HepG2 (cell line): ENCODE data around the gene LSM2. TPM values are rescaled to one million over a fixed set of nuclear protein-coding genes. Genes with fewer than 3 reads are reported as not detected.

ENCODE experiments used
- ATF7-NPFF ChIP-seq: sonication (generic); formaldehyde crosslinking; IDR thresholded peaks from 2 replicates; pipeline ENCODE4 v1.8.1; 2023; ENCODE audit warnings: mild to moderate bottlenecking, low read depth, missing genetic modification reagents, moderate library complexity
- GATA4 ChIP-seq: sonication (generic); IDR thresholded peaks from 2 replicates; pipeline ENCODE4 v1.6.1; 2016; ENCODE audit warnings: antibody characterized with exemption, low read depth, borderline replicate concordance
- GATAD2A ChIP-seq: IDR thresholded peaks from 2 replicates; pipeline ENCODE4 v1.6.1; 2016
- HDAC1 ChIP-seq: sonication (generic); formaldehyde crosslinking; IDR thresholded peaks from 2 replicates; pipeline ENCODE4 v1.5.1; 2020; ENCODE audit warnings: mild to moderate bottlenecking, missing genetic modification reagents
- IKZF4 ChIP-seq: sonication (generic); formaldehyde crosslinking; IDR thresholded peaks from 2 replicates; pipeline ENCODE4 v1.5.1; 2020; ENCODE audit warnings: borderline replicate concordance, mild to moderate bottlenecking, low read depth, missing genetic modification reagents; ENCODE audit errors: not compliant biosample characterization
- MYPOP ChIP-seq: sonication (generic); formaldehyde crosslinking; IDR thresholded peaks from 2 replicates; pipeline ENCODE4 v1.8.1; 2023; ENCODE audit warnings: mild to moderate bottlenecking, moderate library complexity, missing genetic modification reagents
- NFKBIZ ChIP-seq: IDR thresholded peaks from 2 replicates; pipeline ENCODE4 v1.6.1; 2018; ENCODE audit warnings: missing genetic modification reagents, missing compliant biosample characterization
- PRDM4 ChIP-seq: sonication (generic); formaldehyde crosslinking; IDR thresholded peaks from 2 replicates; pipeline ENCODE4 v1.9.0; 2021; ENCODE audit warnings: missing genetic modification reagents, borderline replicate concordance
- RELA ChIP-seq: sonication (generic); formaldehyde crosslinking; IDR thresholded peaks from 2 replicates; pipeline ENCODE4 v1.4.0; 2020; ENCODE audit warnings: missing genetic modification reagents
- ZBTB10 ChIP-seq: sonication (generic); formaldehyde crosslinking; IDR thresholded peaks from 2 replicates; pipeline ENCODE4 v1.4.0; 2020; ENCODE audit warnings: missing genetic modification reagents, borderline replicate concordance
- ZNF713 ChIP-seq: sonication (generic); formaldehyde crosslinking; IDR thresholded peaks from 2 replicates; pipeline ENCODE4 v1.4.0; 2020; ENCODE audit warnings: mild to moderate bottlenecking, missing genetic modification reagents
- ZSCAN20 ChIP-seq: sonication (generic); formaldehyde crosslinking; IDR thresholded peaks from 2 replicates; pipeline ENCODE4 v1.4.0; 2020; ENCODE audit warnings: missing genetic modification reagents, mild to moderate bottlenecking, borderline replicate concordance
- polyA plus RNA-seq, 8 experiments: library from polyadenylated mRNA; depleted of rRNA in 3 of 8; stranded (reverse) in 7 of 8; unstranded in 1 of 8; fragments of >200 nt; fragmentation: Illumina TruSeq in 4 of 8; extraction: Trizol in 4 of 8; gene quantifications; 2 replicates each; pipeline versions ENCODE4 v1.2.1 to v1.2.3, GENCODE V29; 2011 to 2016; ENCODE audit warnings: low read depth in 4 of 8, missing spikeins in 1 of 8, mixed read lengths in 1 of 8; ENCODE audit not compliant: insufficient read depth in 1 of 8
- total RNA-seq, 5 experiments: library from RNA; depleted of rRNA; stranded (reverse); fragments of >200 nt; fragmentation: Illumina TruSeq; extraction: Trizol; gene quantifications; 2 replicates each; pipeline ENCODE4 v1.2.3, GENCODE V29; 2016; ENCODE audit warnings: low read depth in 1 of 5
- TF ChIP-seq, protein P1 (sequence below): sonication (generic); formaldehyde crosslinking; IDR thresholded peaks from 2 replicates; pipeline ENCODE4 v1.4.0; 2020; ENCODE audit warnings: missing genetic modification reagents, borderline replicate concordance
- TF ChIP-seq, protein P2 (sequence below): sonication (generic); formaldehyde crosslinking; IDR thresholded peaks from 2 replicates; pipeline ENCODE4 v1.4.0; 2020; ENCODE audit warnings: mild to moderate bottlenecking, missing genetic modification reagents

LSM2 gene
- total and polyA plus RNA-seq, 2 of the 13 experiments (the other 11 are each of a cell fraction or from before 2014, with no cell fraction given), result 69.4 to 90.5 TPM

DNA sequence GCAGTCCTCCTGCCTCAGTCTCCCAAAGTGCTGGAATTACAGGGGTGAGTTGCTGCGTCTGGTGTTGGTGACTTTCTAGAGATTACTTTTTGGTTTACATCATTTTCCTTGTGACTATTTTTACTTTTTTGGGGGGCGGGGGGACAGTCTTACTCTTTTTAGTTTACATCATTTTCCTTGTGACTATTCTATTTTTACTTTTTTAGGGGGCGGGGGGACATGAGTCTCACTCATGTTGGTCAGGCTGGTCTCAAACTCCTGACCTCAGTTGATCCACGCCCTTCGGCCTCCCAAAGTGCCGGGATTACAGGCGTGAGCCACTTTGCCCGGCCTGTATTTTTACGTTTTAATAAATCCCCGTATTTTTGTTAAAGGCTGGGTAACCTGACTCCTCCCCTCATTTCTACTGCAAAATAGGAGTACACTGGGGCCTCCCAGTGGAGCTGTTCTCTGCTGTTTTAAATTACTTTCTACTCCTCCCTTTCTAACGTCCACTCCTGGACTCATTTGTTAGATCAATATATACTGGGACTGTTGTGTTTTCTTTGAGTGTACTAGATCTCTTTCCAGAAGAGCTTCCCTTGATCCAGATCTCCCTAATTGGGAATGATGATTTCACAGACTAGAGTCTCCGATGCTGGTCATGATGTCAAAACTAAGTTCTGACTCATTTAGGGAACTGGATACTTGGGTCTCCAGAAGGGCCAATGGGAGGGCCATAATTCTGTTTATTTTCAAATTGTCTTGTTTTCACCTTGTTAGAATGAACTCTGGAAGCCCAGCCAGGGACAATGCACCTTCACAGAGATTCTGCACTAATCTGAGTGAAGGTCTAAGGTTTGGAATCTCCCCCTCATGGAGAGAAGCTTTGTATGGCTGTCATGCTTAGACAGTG is 30.0 kb upstream of the LSM2 start (continued):
- TF ChIP-seq ZBTB10 (CRISPR knock-in tag), result no peak
- no peak for TF ChIP-seq RELA (CRISPR knock-in tag)
- no peak for TF ChIP-seq NFKBIZ
- TF ChIP-seq ZSCAN20 (CRISPR knock-in tag), result 0 out of 2 replicates have a peak, but pooled peaks have one; percentile 35
- TF ChIP-seq, protein P1, sequence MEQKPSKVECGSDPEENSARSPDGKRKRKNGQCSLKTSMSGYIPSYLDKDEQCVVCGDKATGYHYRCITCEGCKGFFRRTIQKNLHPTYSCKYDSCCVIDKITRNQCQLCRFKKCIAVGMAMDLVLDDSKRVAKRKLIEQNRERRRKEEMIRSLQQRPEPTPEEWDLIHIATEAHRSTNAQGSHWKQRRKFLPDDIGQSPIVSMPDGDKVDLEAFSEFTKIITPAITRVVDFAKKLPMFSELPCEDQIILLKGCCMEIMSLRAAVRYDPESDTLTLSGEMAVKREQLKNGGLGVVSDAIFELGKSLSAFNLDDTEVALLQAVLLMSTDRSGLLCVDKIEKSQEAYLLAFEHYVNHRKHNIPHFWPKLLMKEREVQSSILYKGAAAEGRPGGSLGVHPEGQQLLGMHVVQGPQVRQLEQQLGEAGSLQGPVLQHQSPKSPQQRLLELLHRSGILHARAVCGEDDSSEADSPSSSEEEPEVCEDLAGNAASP (CRISPR knock-in tag), result 0 out of 2 replicates have a peak, but pooled peaks have one; percentile 9
- no peak for TF ChIP-seq GATAD2A (CRISPR knock-in tag)
- no peak for TF ChIP-seq MYPOP (CRISPR knock-in tag)
- no peak for TF ChIP-seq PRDM4
- TF ChIP-seq, protein P2, sequence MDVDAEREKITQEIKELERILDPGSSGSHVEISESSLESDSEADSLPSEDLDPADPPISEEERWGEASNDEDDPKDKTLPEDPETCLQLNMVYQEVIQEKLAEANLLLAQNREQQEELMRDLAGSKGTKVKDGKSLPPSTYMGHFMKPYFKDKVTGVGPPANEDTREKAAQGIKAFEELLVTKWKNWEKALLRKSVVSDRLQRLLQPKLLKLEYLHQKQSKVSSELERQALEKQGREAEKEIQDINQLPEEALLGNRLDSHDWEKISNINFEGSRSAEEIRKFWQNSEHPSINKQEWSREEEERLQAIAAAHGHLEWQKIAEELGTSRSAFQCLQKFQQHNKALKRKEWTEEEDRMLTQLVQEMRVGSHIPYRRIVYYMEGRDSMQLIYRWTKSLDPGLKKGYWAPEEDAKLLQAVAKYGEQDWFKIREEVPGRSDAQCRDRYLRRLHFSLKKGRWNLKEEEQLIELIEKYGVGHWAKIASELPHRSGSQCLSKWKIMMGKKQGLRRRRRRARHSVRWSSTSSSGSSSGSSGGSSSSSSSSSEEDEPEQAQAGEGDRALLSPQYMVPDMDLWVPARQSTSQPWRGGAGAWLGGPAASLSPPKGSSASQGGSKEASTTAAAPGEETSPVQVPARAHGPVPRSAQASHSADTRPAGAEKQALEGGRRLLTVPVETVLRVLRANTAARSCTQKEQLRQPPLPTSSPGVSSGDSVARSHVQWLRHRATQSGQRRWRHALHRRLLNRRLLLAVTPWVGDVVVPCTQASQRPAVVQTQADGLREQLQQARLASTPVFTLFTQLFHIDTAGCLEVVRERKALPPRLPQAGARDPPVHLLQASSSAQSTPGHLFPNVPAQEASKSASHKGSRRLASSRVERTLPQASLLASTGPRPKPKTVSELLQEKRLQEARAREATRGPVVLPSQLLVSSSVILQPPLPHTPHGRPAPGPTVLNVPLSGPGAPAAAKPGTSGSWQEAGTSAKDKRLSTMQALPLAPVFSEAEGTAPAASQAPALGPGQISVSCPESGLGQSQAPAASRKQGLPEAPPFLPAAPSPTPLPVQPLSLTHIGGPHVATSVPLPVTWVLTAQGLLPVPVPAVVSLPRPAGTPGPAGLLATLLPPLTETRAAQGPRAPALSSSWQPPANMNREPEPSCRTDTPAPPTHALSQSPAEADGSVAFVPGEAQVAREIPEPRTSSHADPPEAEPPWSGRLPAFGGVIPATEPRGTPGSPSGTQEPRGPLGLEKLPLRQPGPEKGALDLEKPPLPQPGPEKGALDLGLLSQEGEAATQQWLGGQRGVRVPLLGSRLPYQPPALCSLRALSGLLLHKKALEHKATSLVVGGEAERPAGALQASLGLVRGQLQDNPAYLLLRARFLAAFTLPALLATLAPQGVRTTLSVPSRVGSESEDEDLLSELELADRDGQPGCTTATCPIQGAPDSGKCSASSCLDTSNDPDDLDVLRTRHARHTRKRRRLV (CRISPR knock-in tag), result 0 out of 2 replicates have a peak, but pooled peaks have one; percentile 24
- no peak for TF ChIP-seq GATA4
- TF ChIP-seq IKZF4 (CRISPR knock-in tag), result peak; percentile 20
- no peak for TF ChIP-seq ATF7-NPFF (CRISPR knock-in tag)
- no peak for TF ChIP-seq ZNF713
- 0 out of 2 replicates have a peak, but pooled peaks have one; percentile 8 for TF ChIP-seq HDAC1 (CRISPR knock-in tag)
